GM12872 (cell line): Measurements from ENCODE around the gene DHRS3.

Source experiments
- TF ChIP-seq, protein P1 (sequence below): IDR thresholded peaks from 3 replicates; pipeline ENCODE4 v1.5.1; 2011; ENCODE audit warnings: low read depth, mild to moderate bottlenecking, low read length, moderate library complexity; ENCODE audit not compliant: insufficient read depth

DHRS3 gene

DNA sequence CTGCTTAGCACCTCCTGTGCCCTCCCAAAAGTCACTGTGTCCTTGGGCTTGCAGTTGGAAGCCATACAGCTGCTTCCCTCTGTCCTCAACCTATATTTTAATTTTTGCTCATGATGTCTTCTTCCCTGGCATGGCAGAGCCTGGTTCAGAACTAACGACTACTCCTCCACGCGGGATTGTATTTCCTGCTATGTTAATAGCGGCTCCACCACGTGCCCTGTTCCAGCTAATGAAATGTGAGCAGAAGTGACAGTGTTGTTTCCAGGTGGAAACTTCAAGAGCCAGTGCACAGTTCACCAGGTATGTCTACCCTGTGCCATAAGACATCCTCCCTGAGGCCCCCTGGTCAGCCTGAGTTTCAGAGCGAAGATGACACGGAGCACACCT, 52.1 kb downstream of the DHRS3 start:
- TF ChIP-seq, protein P1, sequence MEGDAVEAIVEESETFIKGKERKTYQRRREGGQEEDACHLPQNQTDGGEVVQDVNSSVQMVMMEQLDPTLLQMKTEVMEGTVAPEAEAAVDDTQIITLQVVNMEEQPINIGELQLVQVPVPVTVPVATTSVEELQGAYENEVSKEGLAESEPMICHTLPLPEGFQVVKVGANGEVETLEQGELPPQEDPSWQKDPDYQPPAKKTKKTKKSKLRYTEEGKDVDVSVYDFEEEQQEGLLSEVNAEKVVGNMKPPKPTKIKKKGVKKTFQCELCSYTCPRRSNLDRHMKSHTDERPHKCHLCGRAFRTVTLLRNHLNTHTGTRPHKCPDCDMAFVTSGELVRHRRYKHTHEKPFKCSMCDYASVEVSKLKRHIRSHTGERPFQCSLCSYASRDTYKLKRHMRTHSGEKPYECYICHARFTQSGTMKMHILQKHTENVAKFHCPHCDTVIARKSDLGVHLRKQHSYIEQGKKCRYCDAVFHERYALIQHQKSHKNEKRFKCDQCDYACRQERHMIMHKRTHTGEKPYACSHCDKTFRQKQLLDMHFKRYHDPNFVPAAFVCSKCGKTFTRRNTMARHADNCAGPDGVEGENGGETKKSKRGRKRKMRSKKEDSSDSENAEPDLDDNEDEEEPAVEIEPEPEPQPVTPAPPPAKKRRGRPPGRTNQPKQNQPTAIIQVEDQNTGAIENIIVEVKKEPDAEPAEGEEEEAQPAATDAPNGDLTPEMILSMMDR = no peak

DNA sequence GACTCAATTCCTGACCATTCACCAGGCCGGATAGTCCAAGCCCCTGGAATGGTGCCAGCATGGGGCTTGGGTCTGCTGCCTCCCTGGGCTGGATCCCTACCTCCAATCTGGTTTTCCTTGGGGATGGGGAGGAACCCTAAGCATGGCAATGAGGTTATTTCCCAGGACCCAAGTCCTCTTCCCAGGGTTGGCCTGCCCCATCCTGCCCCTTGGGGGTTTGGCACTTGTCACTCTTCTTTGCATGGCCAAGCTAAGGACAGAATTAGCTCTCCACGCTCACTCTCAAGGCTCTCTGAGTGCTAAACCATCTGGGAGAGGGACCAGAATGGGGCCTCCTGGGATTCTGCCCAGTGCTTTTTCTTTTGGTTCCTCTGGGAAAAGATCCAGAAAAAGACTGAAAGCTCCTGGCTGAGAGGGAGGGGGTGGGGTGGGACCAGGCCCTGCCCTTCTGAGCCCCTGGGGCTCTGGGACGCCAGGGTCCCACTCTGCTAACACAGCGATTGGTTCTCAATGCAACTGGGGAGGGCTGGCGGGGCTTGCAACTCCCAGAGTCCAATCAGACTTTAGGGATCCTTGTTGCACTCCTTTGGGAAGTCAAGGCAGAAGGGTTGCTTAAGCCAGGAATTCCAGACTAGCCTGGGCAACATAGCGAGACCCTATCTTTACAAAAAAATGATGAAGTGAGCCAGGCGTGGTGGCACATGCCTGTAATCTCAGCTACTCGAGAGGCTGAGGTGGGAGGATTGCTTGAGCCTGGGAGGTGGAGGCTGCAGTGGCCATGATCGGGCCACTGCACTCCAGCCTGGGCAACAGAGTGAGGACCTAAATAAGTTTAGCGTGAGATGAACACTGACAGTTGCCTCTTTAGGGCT, 52.7 kb downstream of the DHRS3 start:
- TF ChIP-seq, protein P1 = no peak

DNA sequence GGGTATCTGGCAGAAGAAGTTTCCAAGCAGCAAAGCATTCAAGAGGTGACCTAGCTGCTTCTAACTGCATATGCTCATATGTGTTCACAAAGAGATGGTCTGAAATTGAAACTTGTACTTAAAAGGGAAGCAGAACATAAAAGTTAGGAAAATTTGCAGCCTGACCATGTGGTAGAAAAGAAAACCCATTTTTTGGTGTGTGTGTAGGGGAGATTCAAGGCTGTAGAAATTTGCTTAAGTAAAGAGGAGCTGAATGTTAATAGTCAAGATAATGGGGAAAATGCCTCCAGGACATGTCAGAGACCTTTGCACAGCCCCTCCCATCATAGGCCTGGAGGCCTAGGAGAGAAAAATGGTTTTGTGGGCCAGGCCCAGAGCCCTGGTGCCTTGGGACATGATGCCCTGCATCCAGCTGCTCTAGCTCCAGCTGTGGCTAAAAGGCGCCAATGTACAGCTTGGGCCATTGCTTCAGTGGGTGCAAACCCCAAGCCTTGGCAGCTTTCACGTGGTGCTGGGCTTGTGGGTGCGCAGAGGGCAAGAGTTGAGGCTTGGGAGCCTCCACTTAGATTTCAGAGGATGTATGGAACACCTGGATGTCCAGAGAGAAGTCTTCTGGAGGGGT, 54.9 kb downstream of the DHRS3 start:
- TF ChIP-seq, protein P1 = no peak

DNA sequence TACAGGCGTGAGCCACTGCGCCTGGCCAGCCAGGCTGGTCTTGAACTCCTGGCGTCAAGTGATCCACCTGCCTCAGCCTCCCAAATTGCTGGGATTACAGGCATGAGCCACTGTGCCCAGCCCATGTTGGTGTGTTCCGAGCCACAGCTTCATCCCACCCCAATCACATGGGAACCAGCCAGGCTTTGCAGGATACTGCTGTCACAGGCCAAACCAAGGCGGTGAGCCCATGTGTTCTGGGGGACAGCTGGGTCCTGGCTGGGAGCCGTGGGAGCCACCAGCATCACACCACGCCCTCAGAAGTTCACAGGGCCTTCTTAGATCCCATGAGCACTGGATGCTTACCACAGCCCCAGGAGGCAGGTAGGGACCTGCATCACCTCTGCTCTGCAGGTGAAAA, 56.9 kb downstream of the DHRS3 start:
- TF ChIP-seq, protein P1 = no peak

DNA sequence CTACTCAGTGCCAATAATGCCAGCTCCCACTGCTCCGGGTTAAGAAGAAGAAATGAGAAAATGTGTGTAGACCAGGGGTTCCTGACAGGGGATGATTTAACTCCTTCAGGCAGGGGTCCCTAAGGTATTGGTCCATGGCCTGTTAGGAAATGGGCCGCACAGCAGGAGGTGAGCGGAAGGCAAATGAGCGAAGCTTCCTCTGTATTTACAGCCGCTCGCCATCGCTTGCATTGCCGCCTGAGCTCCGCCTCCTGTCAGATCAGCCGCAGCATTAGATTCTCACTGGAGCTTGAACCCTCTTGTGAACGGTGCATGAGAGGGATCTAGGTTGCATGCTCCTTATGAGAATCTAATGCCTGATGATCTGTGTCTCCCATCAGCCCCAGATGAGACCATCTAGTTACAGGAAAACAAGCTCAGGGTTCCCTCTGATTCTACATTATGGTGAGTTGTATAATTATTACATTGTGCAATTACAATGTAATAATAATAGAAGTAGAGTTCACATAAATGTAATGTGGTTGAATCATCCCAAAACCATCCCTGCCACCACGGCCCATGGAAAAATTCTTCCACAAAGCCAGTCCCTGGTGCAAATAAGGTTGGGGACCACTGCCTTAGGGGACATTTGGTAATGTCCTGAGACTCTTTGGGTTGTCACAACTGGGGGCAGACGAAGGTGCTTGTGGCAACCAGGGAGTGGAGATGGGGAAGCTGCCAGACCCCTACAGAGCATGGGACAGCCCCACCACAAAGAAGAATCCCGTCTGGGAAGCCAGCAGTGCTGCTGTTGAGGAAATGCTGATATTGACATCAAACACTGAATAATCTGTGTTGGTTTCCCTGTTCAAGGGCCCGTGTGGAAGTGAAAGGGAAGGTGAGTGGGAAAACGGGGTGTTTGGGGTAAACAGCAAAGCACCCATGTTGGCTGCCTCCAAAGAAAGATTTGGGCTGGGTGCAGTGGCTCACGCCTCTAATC, 60.8 kb downstream of the DHRS3 start:
- TF ChIP-seq, protein P1 = no peak

DNA sequence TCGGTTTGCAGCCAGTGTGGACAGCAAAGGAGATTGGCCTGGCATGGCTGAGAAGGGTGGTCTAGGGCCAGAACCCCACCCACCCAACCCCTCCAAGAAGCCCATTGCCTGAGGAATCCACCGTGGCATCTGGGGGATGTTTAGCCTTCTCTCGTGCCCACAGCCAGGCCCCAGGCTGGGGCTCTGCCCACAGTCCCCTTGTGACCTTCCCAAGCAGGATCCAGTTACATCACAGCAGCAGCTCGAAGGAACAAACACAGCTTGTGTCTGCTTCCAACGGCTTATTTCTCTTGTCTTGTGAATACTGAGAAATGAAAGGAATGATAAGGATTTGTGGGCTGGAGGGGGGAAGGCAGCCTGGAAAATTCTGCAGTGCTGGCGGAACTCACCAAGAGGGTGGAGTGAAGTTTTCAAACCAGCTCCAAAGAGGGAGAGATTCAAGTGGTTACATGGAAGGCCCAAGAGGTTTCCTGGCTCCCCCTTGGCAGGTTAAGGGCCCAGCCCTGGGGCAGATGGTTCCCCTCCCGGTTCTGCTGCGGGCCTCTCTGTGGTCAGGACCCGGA, 61.6 kb downstream of the DHRS3 start:
- TF ChIP-seq, protein P1 = no peak
